Amniotic stem cell (primary cell): ENCODE data around the gene TMEM51.

Experiments used
- DNase-seq: peaks from one replicate; lab custom pipeline; 2025; lab: John Stamatoyannopoulos, UW

Gene TMEM51

DNA sequence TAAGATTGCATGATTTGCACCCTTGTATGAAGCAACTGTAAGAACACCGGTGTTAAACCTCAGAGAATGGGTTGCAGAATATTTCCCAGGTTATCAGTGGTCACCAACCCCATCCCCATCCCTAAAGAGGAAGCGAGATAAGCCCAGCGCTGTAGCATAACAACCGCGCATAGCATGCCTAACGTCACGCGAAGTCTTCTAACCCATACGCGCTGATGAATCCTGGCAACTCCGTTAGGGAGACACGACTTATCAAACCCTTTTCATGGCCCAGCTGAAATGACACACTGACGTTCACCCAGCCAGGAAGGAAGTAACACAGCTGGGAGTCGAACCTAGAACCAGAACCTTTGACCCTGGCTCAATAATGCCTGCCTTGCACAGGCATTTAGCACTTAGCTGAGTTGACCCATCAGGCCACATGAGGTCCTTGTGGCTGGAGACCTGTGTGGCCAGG is 24.2 kb downstream of the TMEM51 start:
- DNase-seq: no peak

- peak; percentile 77 for DNase-seq
Observed at GRCh38 chr1:15178571-15179484, 25.3 kb downstream of the TMEM51 start.

DNA sequence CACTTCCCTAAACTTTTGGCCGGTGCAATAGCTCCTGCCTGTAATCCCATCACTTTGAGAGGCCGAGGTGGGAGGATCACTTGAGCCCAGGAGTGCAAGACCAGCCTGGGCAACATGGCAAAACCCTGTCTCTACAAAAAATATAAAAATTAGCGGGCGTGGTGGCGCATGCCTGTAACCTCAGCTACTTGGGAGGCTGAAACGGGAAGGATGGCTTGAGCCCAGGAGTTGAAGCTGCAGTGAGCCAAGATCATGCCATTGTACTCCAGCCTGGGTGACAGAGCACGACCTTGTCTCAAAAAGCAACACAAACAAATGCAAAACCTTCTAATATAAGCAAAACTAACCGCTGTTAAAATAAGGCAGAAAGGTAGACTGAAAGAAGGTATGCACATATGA is 25.9 kb downstream of the TMEM51 start:
- DNase-seq: no peak

GRCh38 chr1:15180189-15180588 is 26.6 kb downstream of the TMEM51 start:
- no peak for DNase-seq

DNA sequence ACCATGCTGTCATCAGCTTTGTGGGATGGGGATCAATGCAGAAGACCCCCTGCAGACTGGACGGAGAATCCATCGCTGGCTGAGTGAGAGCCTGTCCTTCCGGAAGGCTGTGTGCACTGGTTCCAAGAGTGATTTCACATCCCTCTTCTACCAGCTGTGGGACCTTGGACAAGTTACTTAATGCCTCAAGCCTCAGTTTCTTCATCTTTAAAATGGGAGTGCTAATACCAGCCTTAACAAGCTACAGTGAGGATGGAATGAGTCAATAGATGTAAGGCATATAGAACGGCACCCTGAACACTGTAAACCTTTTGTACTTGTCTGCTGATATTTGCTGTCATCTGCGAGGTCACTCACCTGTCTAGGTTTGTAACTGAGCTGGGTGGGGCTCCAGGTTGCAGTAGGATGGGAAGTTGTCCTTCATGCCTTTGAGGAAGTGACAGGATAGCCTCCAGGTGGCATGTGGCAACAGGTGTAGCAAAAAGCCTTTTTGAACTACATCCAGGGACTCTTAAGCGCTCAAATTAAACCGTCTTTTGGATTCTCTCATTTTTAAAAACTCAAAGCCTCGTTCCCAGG is 27.5 kb downstream of the TMEM51 start:
- DNase-seq: no peak

GRCh38 chr1:15181564-15181963 is 28.0 kb downstream of the TMEM51 start:
- DNase-seq: no peak

DNA sequence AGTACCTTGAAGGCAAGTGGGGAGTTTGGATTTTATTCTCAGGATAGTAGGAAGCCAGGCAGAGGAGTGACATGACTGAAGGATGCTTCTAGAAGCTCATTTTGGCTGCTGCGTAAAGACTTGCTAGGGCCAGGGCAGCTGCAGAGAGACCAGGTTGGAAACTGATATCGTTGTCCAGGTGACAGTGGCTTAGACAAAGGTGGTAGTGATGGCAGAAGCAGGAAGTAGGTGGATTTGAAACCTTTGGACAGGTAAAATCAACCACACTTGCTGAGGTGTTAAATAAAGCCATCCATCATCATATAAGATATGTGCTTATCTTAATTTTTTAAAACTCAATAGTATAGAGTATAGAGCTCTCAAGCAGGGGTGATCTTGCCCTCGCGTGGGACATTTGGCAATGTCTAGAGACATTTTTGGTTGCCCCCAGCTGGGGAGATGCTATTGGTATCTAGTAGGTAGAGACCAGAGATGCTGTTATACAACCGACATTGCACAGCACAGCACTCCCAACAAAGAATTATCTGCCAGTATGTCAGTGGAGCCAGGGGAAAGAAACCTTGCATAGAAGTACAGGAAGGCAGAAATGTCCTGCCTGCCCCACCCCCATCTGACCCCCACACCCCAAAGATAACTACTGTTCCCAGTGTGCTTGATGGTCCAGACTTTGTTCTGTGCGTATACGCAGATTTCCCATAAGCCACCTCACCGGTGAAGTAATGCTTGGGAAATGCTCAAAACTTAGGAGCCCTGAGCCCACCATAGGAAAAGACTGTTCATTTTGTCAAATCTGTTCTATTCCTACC is 31.1 kb downstream of the TMEM51 start:
- DNase-seq: no peak

DNA sequence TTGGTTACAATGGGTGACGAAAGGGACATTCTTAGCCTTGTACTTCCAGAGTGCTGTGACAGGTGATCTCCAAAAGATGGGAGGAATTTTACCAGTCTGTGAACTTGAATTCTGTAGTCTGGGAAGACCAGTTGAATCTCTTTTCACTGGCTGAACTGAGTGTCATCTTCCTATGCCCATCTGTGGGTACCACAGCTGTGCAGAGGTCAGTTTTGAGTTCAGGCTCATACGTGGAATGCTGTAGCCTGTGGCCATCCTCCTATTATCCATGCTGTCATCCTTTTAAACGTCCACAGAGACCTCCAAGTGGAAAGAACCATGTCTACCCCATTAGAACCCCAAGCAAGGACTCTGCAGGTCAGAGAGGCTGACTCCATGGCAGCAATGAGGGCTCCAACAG is 32.1 kb downstream of the TMEM51 start:
- no peak for DNase-seq

DNA sequence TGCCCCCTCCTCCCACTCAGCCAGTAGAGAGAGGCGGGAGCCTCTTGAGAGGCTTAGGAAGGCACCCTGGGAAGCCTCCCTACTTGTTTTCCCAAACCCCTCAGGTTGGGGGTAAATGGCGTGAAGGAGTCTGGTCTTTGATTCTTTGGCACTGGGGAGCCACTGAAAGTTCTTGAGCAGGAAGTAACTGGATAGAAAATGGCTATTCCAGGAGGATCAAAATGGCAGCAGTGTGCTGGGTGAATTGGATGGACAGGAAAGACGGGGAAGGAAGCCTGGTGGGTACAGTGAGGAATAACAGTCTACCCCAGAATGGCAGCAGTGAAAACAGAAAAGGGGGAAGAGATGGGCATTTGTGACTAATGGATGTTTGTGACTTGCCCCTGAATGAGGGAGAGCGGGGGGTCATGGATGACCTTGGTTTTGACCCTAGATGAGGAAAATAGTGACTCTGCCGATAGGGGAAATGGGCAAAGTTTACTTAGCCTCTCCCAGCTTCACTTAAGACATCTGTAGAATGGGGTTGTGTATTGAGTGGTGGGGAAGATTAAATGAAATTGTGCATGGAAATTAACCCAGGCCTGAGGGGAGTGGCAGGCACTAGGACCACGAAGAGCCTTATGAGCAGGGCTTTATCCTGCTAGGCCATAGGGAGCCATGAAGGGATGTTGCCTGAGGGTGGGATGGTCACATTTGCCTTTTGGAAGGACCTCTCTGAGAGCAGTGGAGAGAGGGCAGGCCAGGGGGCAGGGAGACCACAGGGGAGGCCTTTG is 32.7 kb downstream of the TMEM51 start:
- no peak for DNase-seq

DNA sequence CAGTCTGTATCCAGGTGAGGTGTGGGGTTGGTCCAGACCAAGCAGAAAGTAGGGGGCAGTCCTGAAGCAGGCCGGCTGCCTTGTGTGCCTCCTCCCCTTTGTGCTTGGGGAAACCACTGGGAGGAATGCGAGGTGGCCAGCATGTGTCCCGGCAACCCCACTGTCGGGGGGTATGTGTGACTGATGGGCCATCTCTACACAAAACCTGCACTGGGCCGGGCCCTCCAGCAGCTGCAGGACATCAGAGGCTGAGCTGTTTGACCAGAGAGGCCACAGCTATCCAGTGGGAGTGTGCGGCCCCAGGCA is 33.3 kb downstream of the TMEM51 start:
- DNase-seq: no peak

DNA sequence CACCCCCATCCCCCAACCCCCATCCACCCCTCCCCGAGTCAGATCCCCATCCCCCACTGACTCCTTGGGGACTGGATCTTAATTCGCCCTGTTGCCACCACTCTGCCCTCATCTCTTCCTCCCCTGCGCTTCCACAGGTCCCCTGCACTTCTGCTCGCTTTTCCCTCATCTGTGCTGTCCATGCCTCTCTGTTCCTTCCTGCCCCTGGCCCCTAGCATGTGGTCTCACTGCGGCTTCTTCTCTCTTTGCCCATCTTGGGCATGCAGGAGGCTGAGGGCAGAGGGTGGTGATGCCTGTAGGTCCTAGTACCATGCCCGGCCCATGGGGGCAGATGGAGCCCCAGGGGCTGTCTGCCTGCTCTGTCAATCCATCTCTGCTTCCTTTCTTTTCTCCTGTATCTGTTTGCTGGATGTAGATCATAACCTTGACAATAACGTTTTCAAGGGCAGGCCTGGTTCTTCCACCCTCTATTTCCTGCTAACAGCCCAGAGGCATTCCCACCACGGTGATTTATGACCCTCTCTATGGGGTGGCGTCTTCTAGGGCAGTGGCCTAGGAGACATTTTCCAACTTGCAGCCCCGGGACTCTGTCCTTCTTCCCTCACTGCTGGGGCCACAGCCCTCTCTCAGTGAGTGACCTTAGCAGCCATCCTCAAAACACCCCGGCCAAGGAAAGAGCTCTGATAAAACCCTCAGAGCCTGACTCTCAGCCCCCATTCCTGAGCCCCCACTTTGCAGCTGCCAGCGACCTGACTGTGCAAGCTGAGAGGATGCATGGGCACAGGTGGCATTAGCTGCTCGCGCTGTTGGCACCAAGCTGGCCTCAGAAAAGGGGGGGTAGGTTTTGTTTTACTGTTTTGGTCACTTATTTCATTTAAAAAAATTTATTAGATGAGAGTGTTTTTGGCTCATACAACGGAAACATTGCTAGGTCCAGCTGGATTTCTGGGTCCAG is 33.9 kb downstream of the TMEM51 start:
- no peak for DNase-seq

DNA sequence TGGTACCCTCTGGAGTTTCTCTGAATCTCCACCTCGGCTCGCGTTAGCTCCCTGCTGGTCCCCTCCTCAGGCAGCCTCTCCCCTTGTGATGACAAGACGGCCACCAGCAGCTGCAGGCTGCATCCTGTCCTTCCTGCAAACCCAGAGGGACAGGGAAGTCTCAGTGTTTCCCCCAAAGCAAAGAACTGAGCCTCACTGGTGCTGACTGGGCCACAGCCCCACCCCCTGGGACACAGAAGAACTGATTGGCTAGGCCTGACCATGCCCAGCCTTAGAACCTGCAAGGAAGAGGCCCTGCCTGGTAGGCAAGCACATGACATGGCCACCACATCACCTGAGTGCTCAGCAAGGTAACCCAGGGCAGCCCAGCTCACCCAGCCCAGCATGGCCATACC is 34.6 kb downstream of the TMEM51 start:
- no peak for DNase-seq

GRCh38 chr1:15188678-15189077 is 35.1 kb downstream of the TMEM51 start:
- DNase-seq: no peak

DNA sequence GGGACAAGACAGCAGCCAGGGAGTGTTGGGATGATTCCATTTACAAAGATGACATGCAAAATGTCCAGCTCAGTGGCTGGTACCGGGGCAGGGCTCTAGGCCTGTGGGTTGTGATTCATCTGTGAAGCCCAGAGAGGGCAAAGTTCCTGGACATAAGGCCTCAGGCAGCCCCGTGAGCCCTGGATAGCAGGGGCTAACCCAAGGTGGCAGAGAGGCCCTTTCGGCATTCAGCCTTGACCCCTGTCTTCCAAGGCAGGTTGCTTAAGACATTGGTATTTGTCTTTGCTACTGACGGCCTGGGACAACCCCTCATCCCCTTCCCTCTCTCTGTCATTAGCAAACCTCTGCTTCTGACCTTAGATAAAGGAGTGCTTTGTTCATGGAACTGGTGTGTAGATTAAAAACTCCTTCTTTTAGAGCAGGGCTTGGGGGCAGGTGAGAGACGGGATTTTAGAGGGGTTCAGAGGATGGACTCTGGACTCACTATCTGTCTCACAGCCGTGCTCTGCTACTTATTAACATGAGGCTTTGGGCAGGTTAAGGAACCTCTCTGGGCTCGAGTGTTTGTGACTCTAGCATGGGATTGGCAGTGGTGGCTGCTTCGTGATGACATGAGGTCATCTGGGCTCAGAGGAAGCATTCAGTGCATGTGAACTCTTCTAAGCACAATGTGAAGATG is 36.3 kb downstream of the TMEM51 start:
- DNase-seq: no peak

- no peak for DNase-seq
Observed at GRCh38 chr1:15191267-15191666, 37.7 kb downstream of the TMEM51 start.

DNA sequence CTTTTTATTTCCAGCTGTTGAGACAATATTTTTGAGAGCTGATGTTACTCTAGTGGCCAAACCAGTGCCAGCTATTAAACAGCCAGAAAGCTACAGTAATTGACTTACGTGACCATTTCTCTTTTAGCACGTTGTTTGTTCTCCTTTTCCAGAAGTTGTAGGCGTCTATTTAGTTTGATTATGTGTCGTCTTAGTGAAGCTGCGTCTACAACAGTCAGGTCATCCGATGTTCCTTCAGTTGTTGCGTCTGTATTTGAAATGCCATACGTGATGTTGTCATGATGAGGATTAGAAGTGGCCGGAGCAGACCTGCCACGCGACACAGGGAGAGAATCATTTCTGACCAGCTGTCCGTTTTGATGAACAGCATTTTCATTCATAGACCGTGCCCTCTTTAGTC is 38.2 kb downstream of the TMEM51 start:
- no peak for DNase-seq

DNA sequence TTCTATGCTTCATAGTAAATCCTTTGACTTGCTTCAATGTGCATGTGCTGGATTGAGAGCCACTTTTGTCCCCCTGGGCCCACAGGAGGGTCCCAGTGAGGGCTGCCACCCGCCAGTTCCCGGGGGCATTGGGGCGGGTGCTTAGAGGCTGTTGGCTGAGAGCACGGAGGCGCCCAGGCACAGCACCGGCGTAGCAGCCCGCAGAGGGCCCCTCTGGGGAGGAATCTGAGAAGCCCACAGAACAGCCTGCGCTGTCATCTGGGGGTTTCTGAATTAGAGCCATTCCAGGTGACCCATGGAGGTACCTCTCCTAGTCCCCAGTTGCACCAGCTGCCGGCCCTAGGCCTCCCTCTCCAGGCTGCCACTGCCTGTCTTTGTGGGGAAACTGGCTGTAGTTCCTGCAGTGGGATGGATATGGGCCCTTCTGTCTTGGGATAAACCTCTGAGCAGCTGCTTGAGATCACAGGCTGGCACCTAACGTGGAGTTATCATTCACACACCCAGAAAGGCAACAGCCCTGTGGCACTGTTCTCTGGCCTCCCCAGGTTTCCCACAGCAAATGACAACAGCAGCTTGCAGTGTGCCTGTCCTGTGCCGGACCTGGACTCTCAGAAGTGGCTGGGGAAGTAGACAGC is 39.5 kb downstream of the TMEM51 start:
- no peak for DNase-seq

GRCh38 chr1:15195420-15196052 is 42.0 kb downstream of the TMEM51 start:
- DNase-seq: no peak

GRCh38 chr1:15196069-15196468 is 42.5 kb downstream of the TMEM51 start:
- no peak for DNase-seq
